Measurements from ENCODE around the gene ZNF358. TPM values are rescaled to one million over a fixed set of nuclear protein-coding genes. Genes with fewer than 3 reads are reported as not detected.
A peak's percentile ranks its signal among the peaks of the same experiment; 100 is the strongest.

Gene ZNF358
- 1 to 10 TPM; 3.7 to 3.9 TPM for total RNA-seq

DNA sequence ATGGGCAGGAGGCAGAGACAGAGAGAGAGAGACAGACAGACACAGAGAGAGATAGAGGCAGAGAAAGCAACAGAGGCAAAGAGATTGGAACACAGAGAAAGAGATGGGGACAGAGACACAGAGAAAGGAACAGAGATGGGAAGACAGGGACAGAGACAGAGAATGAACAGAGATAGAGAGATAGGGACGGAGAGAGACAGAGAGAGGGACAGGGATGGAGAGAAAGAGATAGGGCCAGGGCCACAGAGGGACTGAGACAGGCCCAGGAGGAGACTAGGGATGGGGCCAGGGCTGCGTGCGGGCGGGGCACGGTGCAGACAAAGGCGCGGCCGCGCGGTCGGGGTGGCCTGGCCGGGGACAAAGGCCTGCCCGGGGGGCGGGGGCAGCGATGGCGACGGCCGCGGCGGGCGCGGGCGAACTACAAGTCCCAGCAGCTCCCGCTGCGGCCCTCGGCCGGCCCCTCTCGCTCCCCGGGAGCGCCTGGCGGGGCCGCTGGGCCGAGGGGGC lies at the start of gene ZNF358:
Gene ZNF358 (plus strand): TSS at position 459 of the 507 bp plus-strand sequence. CDS start 3,140 bp downstream, outside the sequence.
- H3K4me3 Mint-ChIP-seq: peak within 1 kb of the TSS; percentile 69
- intact Hi-C loops (cut with micrococcal nuclease): no loop called here
- H3K27ac Mint-ChIP-seq: no peak within 1 kb of the TSS
- H3K36me3 Mint-ChIP-seq (ENCODE audit: low read depth): no peaks in the 10 kb centered on the region
- CTCF ChIA-PET: no interaction called here
- H3K27me3 Mint-ChIP-seq (ENCODE audit: low read depth): no peaks in the 10 kb centered on the region
- peak; percentile 29 for DNase-seq
- H3K9me3 Mint-ChIP-seq: no peaks in the 10 kb centered on the region
- H3K4me1 Mint-ChIP-seq (ENCODE audit: low read depth): peaks cover 13% of the 10 kb centered on the region

DNA sequence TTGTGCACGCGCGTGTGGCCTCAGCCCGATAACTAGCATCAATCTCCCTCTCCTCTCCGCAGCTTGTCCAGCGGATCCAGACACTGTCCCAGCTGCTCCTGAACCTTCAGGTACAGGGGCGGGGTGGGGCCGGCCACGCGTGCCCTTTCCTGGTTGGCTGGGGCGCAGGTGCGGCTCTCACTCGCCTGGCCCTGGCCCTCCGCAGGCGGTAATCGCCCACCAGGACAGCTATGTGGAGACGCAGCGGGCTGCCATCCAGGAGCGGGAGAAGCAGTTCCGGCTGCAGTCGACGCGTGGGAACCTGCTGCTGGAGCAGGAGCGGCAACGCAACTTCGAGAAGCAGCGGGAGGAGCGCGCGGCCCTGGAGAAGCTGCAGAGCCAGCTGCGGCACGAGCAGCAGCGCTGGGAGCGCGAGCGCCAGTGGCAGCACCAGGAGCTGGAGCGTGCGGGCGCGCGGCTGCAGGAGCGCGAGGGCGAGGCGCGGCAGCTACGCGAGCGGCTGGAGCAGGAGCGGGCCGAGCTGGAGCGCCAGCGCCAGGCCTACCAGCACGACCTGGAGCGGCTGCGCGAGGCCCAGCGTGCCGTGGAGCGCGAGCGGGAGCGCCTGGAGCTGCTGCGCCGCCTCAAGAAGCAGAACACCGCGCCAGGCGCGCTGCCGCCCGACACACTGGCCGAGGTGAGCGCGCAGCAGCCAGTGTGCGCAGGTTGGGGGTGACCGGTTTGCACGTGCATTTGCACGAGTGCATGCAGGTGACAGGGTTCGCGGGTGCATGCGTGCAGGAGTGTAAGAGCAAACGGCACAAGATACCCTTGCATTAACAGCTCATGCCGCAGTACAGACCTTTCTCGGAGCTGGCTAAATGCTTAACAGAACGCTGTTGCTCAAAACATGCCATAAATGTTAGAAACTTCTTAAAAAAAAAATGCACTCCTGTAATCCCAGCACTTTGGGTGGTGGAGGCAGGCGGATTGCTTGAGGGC lies 48.6 kb upstream of the ZNF358 start:
- Mint-ChIP-seq H3K9me3 (no peaks in the 10 kb centered on the region), H3K36me3 (ENCODE audit: low read depth) (peaks cover 7% of the 10 kb centered on the region), H3K4me3 (no peak overlapping the region), H3K4me1 (ENCODE audit: low read depth) (no peaks in the 10 kb centered on the region), H3K27ac (no peak overlapping the region), H3K27me3 (ENCODE audit: low read depth) (no peaks in the 10 kb centered on the region)
- no peak for DNase-seq
- CTCF ChIA-PET: no interaction called here
- intact Hi-C loops (cut with micrococcal nuclease): no loop called here

DNA sequence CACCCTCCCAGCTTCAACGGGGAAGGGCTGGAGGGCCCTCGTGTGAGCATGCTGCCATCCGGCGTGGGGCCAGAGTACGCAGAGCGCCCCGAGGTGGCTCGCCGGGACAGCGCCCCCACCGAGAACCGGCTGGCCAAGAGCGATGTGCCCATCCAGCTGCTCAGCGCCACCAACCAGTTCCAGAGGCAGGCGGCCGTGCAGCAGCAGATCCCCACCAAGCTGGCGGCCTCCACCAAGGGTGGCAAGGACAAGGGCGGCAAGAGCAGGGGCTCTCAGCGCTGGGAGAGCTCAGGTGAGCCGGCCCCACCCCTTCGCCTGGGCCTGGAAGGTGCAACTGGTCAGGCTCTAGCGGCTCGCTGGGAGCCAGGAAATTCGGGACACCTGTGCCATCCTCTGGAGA lies 47.1 kb upstream of the ZNF358 start:
- H3K9me3 Mint-ChIP-seq: no peaks in the 10 kb centered on the region
- H3K4me1 Mint-ChIP-seq (ENCODE audit: low read depth): no peaks in the 10 kb centered on the region
- no peaks in the 10 kb centered on the region for H3K27me3 Mint-ChIP-seq (ENCODE audit: low read depth)
- DNase-seq: no peak
- H3K36me3 Mint-ChIP-seq (ENCODE audit: low read depth): peaks cover 5% of the 10 kb centered on the region
- H3K27ac Mint-ChIP-seq: no peak overlapping the region
- CTCF ChIA-PET: no interaction called here
- intact Hi-C loops (cut with micrococcal nuclease): no loop called here
- no peak overlapping the region for H3K4me3 Mint-ChIP-seq

DNA sequence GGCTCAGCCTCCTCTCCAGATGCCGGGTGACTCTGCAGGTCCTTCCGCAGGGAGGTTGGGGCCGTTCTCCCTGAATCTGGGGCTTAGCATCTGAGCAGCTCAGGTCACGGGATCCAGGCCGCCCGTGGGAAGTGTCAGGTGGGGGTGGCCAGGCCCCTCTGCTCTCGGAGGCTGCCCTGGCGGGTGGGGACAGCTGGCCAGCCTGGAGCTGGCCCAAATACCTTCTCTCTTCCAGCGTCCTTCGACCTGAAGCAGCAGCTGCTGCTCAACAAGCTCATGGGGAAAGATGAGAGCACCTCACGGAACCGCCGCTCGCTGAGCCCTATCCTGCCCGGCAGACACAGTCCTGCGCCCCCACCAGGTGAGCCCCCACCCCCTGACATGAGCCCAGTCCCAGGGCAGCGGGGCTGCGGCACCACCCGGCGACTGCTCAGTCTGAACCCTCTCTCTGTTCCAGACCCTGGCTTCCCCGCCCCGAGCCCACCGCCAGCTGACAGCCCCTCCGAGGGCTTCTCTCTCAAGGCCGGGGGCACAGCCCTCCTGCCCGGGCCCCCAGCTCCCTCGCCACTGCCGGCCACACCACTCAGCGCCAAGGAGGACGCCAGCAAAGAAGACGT lies 46.1 kb upstream of the ZNF358 start:
- intact Hi-C loops (cut with micrococcal nuclease): no loop called here
- Mint-ChIP-seq H3K27me3 (ENCODE audit: low read depth) (no peaks in the 10 kb centered on the region), H3K36me3 (ENCODE audit: low read depth) (peaks cover 3% of the 10 kb centered on the region), H3K27ac (no peak overlapping the region), H3K4me1 (ENCODE audit: low read depth) (no peaks in the 10 kb centered on the region), H3K4me3 (no peak overlapping the region), H3K9me3 (no peaks in the 10 kb centered on the region)
- DNase-seq: no peak
- CTCF ChIA-PET: interaction anchor here (0.6 kb wide), 1 partner anchor 98 kb away, joined by 3 read pairs; no protein-coding TSS in a partner anchor

DNA sequence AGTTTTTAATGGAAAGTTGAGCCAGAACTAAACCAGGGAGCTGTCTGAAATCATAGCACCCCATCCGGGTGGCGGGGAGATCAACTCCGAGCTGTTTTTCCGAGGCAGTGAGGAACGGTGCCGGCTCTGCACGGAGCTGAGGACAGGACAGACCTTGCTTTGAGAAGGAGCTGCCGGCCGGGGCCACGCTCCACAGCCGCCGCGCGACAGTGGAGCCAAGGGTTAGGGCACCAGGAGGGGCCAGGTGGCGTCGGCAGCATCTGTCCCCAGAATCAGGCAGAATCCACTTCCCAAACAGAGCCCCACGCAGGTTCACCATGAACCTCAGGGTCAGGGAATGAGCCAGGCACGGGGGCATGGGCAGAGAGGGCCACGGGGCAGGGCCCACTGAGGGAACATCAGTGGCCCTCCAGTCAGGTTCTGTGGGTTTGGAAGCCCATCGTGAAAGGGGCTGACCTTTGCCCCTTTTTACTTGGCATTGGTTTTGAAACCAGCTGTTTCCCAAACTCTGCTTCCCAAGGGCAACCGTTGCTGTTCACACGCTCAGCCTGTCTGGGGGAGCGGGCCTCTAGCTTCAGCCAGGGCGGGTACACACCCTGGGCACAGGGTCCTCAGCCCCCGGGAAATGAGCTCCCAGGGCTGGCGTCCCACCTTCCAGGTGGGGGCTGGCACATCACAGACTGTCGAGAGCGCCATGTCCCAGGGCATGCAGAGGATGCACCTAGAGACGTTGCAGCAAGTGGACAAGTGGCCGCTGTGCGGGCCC lies 45.2 kb upstream of the ZNF358 start:
- no peak overlapping the region for H3K27ac Mint-ChIP-seq
- H3K4me1 Mint-ChIP-seq (ENCODE audit: low read depth): no peaks in the 10 kb centered on the region
- H3K9me3 Mint-ChIP-seq: no peaks in the 10 kb centered on the region
- intact Hi-C loops (cut with micrococcal nuclease): no loop called here
- DNase-seq: no peak
- H3K4me3 Mint-ChIP-seq: no peak overlapping the region
- H3K36me3 Mint-ChIP-seq (ENCODE audit: low read depth): peaks cover 3% of the 10 kb centered on the region
- CTCF ChIA-PET: no interaction called here
- no peaks in the 10 kb centered on the region for H3K27me3 Mint-ChIP-seq (ENCODE audit: low read depth)

DNA sequence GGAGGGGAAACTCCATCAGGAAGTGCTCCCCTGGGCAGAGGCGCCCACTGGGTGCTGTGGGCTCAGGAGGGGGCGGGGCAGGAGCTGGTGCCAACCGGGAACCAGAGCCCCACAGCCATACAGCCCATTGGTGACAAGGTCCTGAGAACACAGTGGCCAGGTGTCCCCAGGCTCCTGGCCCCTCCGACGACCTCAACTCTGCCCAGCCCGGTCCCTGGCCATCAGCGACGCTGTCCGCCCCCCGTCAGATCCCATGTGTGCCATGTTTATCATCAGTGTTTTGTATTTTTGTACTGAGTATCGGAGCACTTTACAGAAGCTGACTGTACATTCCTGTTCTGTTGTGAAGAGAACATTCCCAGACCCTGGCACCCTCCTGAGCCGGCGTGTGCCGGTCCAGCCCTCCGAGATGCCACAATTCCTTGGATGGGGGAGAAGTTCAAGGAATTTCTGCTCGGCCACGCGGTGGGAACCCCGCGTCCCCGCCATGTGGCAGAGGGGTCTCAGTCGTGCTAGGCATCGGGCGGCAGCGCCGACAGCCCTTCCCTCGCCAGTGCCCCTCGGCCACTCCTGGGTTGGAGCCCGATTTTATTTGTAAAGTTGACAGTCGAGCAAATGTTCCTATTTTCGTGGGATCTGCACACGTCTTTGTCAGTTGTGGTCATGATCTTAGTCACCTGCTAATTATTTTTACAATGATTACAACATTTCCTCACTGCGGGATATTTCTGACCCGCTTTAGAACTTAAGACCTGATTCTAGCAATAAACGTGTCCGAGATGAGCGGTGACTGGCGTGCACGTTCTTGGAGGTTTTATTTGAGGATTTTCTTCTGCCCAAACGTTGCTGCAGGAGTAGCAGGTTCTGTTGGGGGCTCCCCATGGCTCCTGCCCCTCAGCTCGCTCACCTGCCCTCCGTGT lies 43.9 kb upstream of the ZNF358 start:
- H3K36me3 Mint-ChIP-seq (ENCODE audit: low read depth): peaks cover 3% of the 10 kb centered on the region
- CTCF ChIA-PET: no interaction called here
- no peaks in the 10 kb centered on the region for H3K4me1 Mint-ChIP-seq (ENCODE audit: low read depth)
- H3K27me3 Mint-ChIP-seq (ENCODE audit: low read depth): no peaks in the 10 kb centered on the region
- H3K9me3 Mint-ChIP-seq: no peaks in the 10 kb centered on the region
- no peak overlapping the region for H3K4me3 Mint-ChIP-seq
- no peak overlapping the region for H3K27ac Mint-ChIP-seq
- DNase-seq: no peak
- intact Hi-C loops (cut with micrococcal nuclease): no loop called here

DNA sequence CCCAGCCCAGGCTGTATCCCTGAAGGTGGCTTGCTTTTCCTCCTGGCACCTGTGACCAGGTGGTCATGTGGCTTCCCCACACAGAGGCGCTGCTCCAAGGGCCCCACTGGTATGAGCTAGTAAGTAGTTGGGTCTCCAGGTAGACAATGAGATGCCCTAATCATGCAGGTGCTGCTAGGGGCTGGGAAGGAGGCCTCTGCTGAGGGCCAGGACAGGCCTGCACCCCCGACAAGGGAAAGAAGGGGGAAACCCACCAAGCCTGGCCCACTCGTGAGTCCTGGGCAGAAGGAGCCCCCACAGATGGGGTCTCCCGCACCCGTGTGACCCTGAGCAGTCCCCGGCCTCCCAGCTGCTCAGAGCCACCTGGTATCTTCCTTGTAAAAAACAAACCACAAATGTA lies 40.2 kb upstream of the ZNF358 start:
- intact Hi-C loops (cut with micrococcal nuclease): no loop called here
- no peak overlapping the region for H3K4me3 Mint-ChIP-seq
- DNase-seq: no peak
- no peaks in the 10 kb centered on the region for H3K4me1 Mint-ChIP-seq (ENCODE audit: low read depth)
- H3K27me3 Mint-ChIP-seq (ENCODE audit: low read depth): no peaks in the 10 kb centered on the region
- no peaks in the 10 kb centered on the region for H3K36me3 Mint-ChIP-seq (ENCODE audit: low read depth)
- no peaks in the 10 kb centered on the region for H3K9me3 Mint-ChIP-seq
- CTCF ChIA-PET: no interaction called here
- no peak overlapping the region for H3K27ac Mint-ChIP-seq

DNA sequence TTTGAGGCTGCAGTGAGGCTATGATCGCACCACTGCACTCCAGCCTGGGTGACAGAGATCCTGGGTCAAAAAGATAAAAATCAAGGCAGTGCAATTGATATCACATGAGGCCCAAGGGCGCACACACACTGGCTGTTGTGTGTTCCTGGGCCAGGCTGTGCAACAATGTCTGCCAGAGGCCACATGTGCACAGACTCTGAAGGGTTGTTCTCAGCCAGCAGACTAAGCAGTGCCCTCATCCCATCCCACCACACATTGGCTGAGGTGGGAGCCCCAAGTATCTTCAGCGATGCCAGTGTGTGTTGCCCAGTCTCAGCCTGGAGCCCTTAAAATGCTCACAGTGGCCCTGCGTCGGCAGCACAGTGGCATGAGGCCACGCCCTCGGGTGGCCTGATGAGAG lies 39.7 kb upstream of the ZNF358 start:
- H3K4me1 Mint-ChIP-seq (ENCODE audit: low read depth): no peaks in the 10 kb centered on the region
- no peaks in the 10 kb centered on the region for H3K36me3 Mint-ChIP-seq (ENCODE audit: low read depth)

DNA sequence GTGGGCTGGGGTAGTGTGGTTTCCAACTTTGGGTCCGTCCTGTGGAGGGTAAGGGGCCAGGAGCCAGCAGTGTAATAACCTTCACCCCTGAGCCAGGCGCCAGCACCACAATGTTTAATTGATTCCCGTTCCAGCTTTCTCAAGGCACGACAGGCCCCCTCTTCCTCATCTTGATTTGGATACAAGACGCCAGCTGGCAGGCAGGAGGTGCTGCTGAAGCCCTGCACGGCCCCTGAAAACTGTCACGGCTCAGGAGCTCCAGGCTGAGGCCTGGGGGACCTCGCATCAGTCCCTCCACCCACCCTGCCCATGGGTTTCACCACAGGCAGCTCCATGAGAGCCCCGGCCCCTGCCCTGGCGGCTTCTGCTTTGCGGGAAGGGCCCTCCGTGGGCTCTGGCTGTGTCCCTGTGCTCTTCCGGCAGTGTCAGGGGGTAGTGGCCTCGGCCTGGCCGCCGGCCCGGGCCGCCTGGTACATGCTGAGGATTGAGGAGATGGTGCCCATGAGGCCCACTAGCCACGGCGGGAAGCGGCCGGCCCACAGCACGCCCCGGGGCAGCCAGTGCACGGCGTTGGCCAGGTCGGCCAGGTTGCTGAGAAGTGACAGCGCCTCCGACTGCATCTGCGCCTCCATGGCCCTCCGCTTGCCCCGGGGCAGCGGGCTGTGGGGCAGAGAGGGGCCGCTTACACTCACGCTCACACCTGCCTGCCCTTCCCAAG lies 39.0 kb upstream of the ZNF358 start:
- CTCF ChIA-PET: no interaction called here
- no peak overlapping the region for H3K27ac Mint-ChIP-seq
- no peaks in the 10 kb centered on the region for H3K36me3 Mint-ChIP-seq (ENCODE audit: low read depth)

More for the DNA sequence above, 39.7 kb upstream of the ZNF358 start:
- intact Hi-C loops (cut with micrococcal nuclease): no loop called here
- no peak for DNase-seq
- H3K27me3 Mint-ChIP-seq (ENCODE audit: low read depth): no peaks in the 10 kb centered on the region
- no peaks in the 10 kb centered on the region for H3K9me3 Mint-ChIP-seq
- no peak overlapping the region for H3K27ac Mint-ChIP-seq
- H3K4me3 Mint-ChIP-seq: no peak overlapping the region
- CTCF ChIA-PET: no interaction called here

DNA sequence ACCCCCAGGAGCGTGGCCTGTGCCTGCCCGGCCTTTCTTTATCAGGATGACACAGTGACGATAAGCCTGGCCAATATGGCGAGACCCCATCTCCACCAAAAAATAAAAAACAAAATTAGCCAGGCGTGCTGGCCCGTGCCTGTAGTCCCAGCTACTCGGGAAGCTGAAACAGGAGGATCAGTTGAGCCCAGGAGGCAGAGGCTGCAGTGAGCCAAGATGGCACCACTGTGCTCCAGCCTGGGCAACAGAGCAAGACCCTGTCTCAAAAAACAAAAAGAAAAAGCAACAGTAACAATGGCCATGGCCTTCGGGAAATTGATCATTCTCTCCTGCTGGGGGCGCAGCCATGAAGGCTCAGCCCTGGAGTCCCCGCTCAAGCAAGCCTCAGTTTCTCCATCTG lies 38.1 kb upstream of the ZNF358 start:
- Mint-ChIP-seq H3K4me3 (no peak overlapping the region), H3K27ac (no peak overlapping the region), H3K4me1 (ENCODE audit: low read depth) (no peaks in the 10 kb centered on the region), H3K27me3 (ENCODE audit: low read depth) (no peaks in the 10 kb centered on the region), H3K36me3 (ENCODE audit: low read depth) (no peaks in the 10 kb centered on the region), H3K9me3 (no peaks in the 10 kb centered on the region)
- DNase-seq: no peak
- intact Hi-C loops (cut with micrococcal nuclease): no loop called here
- CTCF ChIA-PET: no interaction called here

More for the DNA sequence above, 39.0 kb upstream of the ZNF358 start:
- Mint-ChIP-seq H3K4me1 (ENCODE audit: low read depth) (no peaks in the 10 kb centered on the region), H3K4me3 (no peak overlapping the region), H3K27me3 (ENCODE audit: low read depth) (no peaks in the 10 kb centered on the region), H3K9me3 (no peaks in the 10 kb centered on the region)
- DNase-seq: no peak
- intact Hi-C loops (cut with micrococcal nuclease): no loop called here

DNA sequence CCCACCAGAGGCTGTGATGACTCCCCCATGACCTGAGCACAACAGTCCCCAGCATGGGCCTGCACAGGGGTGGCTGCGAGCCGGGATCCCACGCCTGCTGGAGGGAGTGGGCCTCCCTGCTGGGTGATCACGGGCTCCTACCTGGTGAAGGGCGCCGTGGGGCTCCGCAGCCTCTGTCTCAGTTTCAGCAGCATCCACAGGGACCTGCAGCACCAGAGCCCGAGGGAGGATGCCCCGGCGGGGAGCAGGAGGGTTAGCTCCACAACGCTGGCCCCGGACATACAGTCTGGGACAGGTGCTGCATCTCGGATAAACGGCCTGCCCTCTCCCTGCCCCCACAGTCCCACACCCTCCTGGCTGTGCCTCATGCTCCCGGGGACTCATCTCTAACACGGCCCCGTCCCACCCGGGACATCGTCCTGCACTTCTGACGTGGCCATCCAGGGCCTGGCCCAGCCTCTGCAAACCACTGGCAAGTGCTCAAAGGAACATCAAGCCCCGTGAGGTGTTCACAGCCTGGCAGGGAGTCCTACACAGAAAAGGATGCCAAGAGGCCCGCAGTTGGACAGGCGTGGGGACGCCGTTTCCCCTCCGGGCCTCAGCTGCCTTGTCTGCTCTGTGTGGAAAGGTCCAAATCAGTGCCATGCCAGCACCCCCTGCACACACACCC lies 37.6 kb upstream of the ZNF358 start:
- peaks cover 4% of the 10 kb centered on the region for H3K4me1 Mint-ChIP-seq (ENCODE audit: low read depth)
- DNase-seq: no peak
- no peak overlapping the region for H3K27ac Mint-ChIP-seq
- intact Hi-C loops (cut with micrococcal nuclease): no loop called here
- H3K36me3 Mint-ChIP-seq (ENCODE audit: low read depth): no peaks in the 10 kb centered on the region
- H3K27me3 Mint-ChIP-seq (ENCODE audit: low read depth): no peaks in the 10 kb centered on the region
- CTCF ChIA-PET: no interaction called here
- no peaks in the 10 kb centered on the region for H3K9me3 Mint-ChIP-seq
- H3K4me3 Mint-ChIP-seq: no peak overlapping the region

Data from activated naive CD4-positive, alpha-beta T cell treated with anti-CD3 and anti-CD28 coated beads for 36 hours (primary cell).